Activated gamma-delta T cell treated with Interleukin-2 at 50 U/mL for 16 hours (primary cell): ENCODE data around the gene ZBTB7C.

Source experiments
- DNase-seq: peaks from one replicate; pipeline ENCODE4 v3.0.0-alpha.2; 2020

ZBTB7C gene

GRCh38 chr18:48026216-48026615 is 383.0 kb downstream of the ZBTB7C start:
- no peak for DNase-seq

GRCh38 chr18:48024881-48025660 is 384.1 kb downstream of the ZBTB7C start:
- DNase-seq: no peak

- DNase-seq: no peak
These were observed 385.1 kb downstream of the ZBTB7C start for GRCh38 chr18:48024009-48024512.

DNA sequence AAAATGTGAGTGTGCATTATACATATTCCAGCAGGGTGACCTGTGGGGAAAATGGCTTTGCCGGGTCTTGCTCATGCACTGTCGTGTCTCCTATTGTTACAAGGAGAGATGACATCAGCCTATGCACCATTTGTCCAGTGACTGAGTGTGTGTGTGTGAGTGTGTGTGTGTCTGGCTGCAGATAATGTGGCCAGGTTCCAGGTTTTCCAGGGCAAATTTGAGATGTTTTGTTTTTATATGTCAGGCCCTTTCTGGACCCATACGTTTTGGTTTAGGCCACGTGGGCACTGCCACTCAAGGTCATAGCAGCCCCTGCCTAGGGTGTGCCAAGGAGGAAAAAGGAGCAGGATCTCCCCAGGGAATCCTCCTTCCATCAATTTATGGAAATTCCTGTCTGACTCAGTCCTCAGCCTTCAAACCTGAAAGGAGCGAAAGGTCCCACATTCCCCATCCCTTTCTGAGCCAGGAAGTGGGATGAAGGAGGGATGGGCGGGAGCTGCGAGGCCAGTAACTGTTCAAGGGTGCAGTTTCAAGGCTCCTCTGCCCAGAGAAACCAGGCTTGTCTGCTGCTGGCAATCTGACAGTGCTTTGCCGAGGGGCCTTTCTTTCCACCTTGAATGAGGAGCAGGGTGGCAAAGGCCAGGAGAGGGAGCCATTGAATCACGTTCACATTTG is 385.7 kb downstream of the ZBTB7C start:
- DNase-seq: no peak

- DNase-seq: no peak
These were observed 386.5 kb downstream of the ZBTB7C start for GRCh38 chr18:48022531-48023329.

- no peak for DNase-seq
These were observed 387.2 kb downstream of the ZBTB7C start for GRCh38 chr18:48022021-48022420.

- DNase-seq: no peak
These were observed 387.8 kb downstream of the ZBTB7C start for GRCh38 chr18:48021273-48021914.

- no peak for DNase-seq
These were observed 388.6 kb downstream of the ZBTB7C start for GRCh38 chr18:48020337-48021250.

- no peak for DNase-seq
These were observed 389.4 kb downstream of the ZBTB7C start for GRCh38 chr18:48019557-48020325.

GRCh38 chr18:48018851-48019250 is 390.3 kb downstream of the ZBTB7C start:
- no peak for DNase-seq

DNA sequence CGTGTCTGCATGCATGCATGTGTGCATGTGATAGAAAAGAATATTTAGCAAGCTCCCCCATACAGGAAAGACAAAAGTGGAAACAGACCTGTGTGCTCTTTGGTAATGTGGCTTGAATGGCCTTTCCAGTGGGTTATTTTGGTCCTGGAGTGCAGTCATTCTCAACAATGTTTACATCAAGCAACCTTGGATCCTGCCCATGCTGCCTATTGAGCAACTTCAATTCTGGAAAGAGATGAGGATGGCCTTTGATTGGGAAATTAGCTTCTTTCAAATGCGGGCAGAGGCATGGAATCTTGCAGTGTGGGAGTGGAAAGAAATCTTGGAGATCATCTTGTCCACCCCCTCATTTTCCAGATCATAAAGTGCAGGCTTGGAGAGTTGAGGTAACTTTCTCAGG is 391.5 kb downstream of the ZBTB7C start:
- no peak for DNase-seq

DNA sequence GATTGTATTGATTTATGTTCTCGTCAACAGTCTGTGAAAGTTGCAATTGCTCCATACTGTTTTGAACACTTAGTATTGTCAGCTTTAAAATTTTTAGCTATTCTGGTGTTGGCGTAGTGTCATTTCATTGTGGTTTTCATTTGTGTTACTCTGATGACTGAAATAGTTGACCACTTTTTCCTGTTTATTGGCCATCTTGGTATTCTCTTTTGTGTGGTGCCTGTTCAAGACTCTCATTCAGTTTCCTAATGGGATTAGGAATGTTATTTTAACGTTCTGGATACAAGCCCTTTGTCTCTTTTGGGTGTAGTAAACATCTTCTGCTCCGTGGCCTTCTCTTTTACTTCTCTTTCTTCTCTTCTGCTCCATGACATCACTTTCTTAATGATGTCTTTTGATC is 396.0 kb downstream of the ZBTB7C start:
- no peak for DNase-seq

- no peak for DNase-seq
These were observed 397.2 kb downstream of the ZBTB7C start for GRCh38 chr18:48011926-48012465.

GRCh38 chr18:48010264-48010663 is 398.9 kb downstream of the ZBTB7C start:
- DNase-seq: no peak

DNA sequence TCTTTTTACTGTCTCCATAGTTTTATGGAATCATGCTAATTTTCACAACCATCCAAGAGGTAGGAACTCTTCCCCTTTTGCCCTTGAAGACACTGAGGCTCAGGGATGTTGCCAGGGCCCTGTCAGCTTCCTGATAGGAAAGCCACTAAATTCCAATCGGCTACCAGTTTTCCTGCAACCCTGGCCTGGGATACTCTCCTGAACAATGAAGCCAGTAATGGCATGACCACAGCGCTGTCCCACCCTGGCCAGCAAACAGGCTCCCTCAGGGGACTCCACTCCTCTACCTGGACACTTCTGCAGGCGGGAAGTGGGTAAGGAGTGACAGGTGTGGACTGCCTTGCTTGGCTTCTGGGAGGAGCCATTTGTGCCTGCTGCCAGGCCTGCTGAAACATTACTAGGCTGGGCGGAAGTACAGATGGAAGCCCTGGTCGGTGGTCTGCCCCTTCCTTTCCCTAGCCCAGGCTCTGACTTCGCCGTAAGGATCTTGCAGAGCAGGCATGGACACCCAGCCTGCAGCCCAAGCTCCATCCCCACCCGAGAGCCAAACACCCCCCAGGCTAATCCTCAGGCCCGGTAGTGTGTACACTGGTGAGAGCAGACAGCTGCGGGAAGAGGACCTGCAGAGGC is 400.0 kb downstream of the ZBTB7C start:
- DNase-seq: no peak

DNA sequence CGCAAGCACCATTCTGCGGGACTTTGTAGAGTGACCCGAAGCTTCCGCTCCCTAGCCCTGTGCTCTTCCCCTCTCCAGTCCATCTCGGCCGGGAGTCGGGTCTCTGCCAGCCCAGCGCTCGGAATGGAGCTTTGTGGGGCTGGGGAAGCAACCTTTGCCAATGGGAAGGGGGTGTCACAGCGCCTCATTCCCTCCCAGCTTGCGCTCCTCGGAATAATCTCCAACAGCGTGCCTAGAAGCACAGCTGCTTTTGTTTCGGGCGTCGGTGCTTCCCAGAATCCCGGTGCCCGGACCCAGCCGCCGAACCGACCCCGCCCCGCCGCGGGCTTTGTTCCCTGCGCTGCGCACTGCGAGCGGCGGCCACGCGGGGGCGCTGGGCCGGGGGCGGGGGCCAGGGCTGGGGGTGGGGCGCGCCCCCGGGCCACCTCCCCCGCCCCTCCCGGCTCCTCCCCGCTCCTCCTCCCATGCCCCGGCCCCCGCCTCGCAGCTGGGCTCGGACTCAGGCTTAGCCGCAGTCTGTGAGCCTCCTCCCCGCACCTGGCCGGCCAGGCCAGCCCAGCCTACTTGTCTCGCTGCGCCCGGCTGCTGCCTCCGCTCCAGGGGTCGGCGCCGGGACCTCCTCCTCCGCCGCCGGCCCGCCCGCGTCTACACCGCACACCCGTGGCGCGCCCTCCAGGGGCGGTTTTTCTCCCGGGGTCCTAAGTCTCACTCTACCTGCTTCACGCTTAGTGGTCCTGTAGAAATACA is 401.1 kb downstream of the ZBTB7C start:
- peak; percentile 37 for DNase-seq

GRCh38 chr18:48007381-48007780 is 401.8 kb downstream of the ZBTB7C start:
- no peak for DNase-seq

GRCh38 chr18:48006415-48007175 is 402.6 kb downstream of the ZBTB7C start:
- DNase-seq: no peak

- DNase-seq: no peak
These were observed 404.6 kb downstream of the ZBTB7C start for GRCh38 chr18:48004577-48004976.
